Cardiac muscle cell (in vitro differentiated cells and primary cell): ENCODE measurements around the gene SLC12A5. TPM values are rescaled to one million over a fixed set of nuclear protein-coding genes. Genes with fewer than 3 reads are reported as not detected.

Experiments
- DNase-seq, 2 donors: peaks; one replicate each; pipeline versions ENCODE4 v3.0.0 to v3.0.0-alpha.2; 2010 to 2017; ENCODE audit warnings: low read depth in 1 of 2, low spot score in 1 of 2
- H3K27ac ChIP-seq: fragments of 200-600 bp; sonication (generic); 2 replicates; pipeline ENCODE4 v1.5.1; 2016
- H3K27me3 ChIP-seq: fragments of 200-600 bp; sonication (generic); 2 replicates; pipeline ENCODE4 v1.6.0; 2016; ENCODE audit warnings: control low read depth
- H3K36me3 ChIP-seq: fragments of 200-600 bp; sonication (generic); 2 replicates; pipeline ENCODE4 v1.5.1; 2016; ENCODE audit warnings: control low read depth
- H3K4me1 ChIP-seq: fragments of 200-600 bp; sonication (generic); 2 replicates; pipeline ENCODE4 v1.8.1; 2017; ENCODE audit warnings: low read depth, mild to moderate bottlenecking, mixed run types
- H3K4me3 ChIP-seq: fragments of 200-600 bp; sonication (generic); 2 replicates; pipeline ENCODE4 v1.5.1; 2016; ENCODE audit warnings: mild to moderate bottlenecking
- H3K9me3 ChIP-seq: fragments of 200-600 bp; sonication (generic); 2 replicates; pipeline ENCODE4 v1.5.1; 2017; ENCODE audit warnings: low read depth, mild to moderate bottlenecking, control low read depth
- CTCF ChIP-seq: IDR thresholded peaks from 2 replicates; pipeline ENCODE4 v1.5.1; 2012; ENCODE audit warnings: low read depth, mild to moderate bottlenecking, low read length
- polyA plus RNA-seq: library from polyadenylated mRNA; unstranded; fragments of >200 nt; fragmentation: Nextera tagmentation; extraction: Ambion mirVana; gene quantifications from 2 replicates; pipeline ENCODE4 v1.2.1, GENCODE V29; 2016
- total RNA-seq: library from RNA; depleted of rRNA; stranded (reverse); fragments of >200 nt; gene quantifications from 2 replicates; pipeline ENCODE4 v1.2.3, GENCODE V29; 2016

Gene SLC12A5
- total and polyA plus RNA-seq, 2 experiments from 2014 or later: 8.3 to 27.9 TPM

- Histone ChIP-seq H3K27ac (no peak overlapping the region), H3K4me3 (no peak overlapping the region), H3K27me3 (peaks cover 45% of the 10 kb centered on the region), H3K36me3 (peaks cover 45% of the 10 kb centered on the region), H3K9me3 (no peaks in the 10 kb centered on the region), H3K4me1 (no peaks in the 10 kb centered on the region)
- TF ChIP-seq CTCF: no peak
- DNase-seq: no peak
Measured at GRCh38 chr20:46060301-46060881, 31.4 kb downstream of the SLC12A5 start.

- H3K36me3 ChIP-seq: peaks cover 51% of the 10 kb centered on the region
- no peak for TF ChIP-seq CTCF
- H3K4me1 ChIP-seq: no peaks in the 10 kb centered on the region
- H3K27ac ChIP-seq: no peak overlapping the region
- H3K9me3 ChIP-seq: no peaks in the 10 kb centered on the region
- peaks cover 39% of the 10 kb centered on the region for H3K27me3 ChIP-seq
- no peak for DNase-seq
- H3K4me3 ChIP-seq: no peak overlapping the region
Measured at GRCh38 chr20:46060975-46061374, 32.0 kb downstream of the SLC12A5 start.

- H3K36me3 ChIP-seq: peaks cover 60% of the 10 kb centered on the region
- H3K27me3 ChIP-seq: peaks cover 33% of the 10 kb centered on the region
- TF ChIP-seq CTCF: no peak
- H3K4me3 ChIP-seq: no peak overlapping the region
- H3K4me1 ChIP-seq: no peaks in the 10 kb centered on the region
- no peaks in the 10 kb centered on the region for H3K9me3 ChIP-seq
- no peak overlapping the region for H3K27ac ChIP-seq
- DNase-seq: no peak
Measured at GRCh38 chr20:46062151-46062550, 33.1 kb downstream of the SLC12A5 start.

GRCh38 chr20:46062621-46063020 is 33.6 kb downstream of the SLC12A5 start:
- no peak for TF ChIP-seq CTCF
- Histone ChIP-seq H3K36me3 (peaks cover 60% of the 10 kb centered on the region), H3K27me3 (peaks cover 29% of the 10 kb centered on the region), H3K27ac (no peak overlapping the region), H3K4me3 (no peak overlapping the region), H3K4me1 (no peaks in the 10 kb centered on the region), H3K9me3 (no peaks in the 10 kb centered on the region)
- no peak for DNase-seq

- peaks cover 23% of the 10 kb centered on the region for H3K27me3 ChIP-seq
- H3K4me3 ChIP-seq: no peak overlapping the region
- H3K9me3 ChIP-seq: no peaks in the 10 kb centered on the region
- H3K4me1 ChIP-seq: no peaks in the 10 kb centered on the region
- peaks cover 64% of the 10 kb centered on the region for H3K36me3 ChIP-seq
- no peak for TF ChIP-seq CTCF
- no peak overlapping the region for H3K27ac ChIP-seq
- no peak for DNase-seq
Measured at GRCh38 chr20:46063151-46063550, 34.1 kb downstream of the SLC12A5 start.
